IPS-18c (cell line): ENCODE data around the gene LAPTM4A.
A peak's percentile ranks its signal among the peaks of the same experiment; 100 is the strongest.
"Not testable (repeated sequence)": the region's sequence is repeated elsewhere in the genome, so short reads cannot be mapped to it uniquely, and the experiment has no call there.

ENCODE experiments used
- H3K4me3 ChIP-seq: 2 replicates; pipeline ENCODE4 v1.7.0; 2013; ENCODE audit warnings: low read depth, mild to moderate bottlenecking, low read length, moderate library complexity; ENCODE audit not compliant: insufficient read depth
- H3K9me3 ChIP-seq: one replicate; pipeline ENCODE4 v1.6.1; 2013; ENCODE audit warnings: mild to moderate bottlenecking, low read length, moderate library complexity; ENCODE audit not compliant: control insufficient read depth, insufficient read depth

Gene LAPTM4A

GRCh38 chr2:20062615-20063545 lies 11.5 kb upstream of the LAPTM4A start:
- Histone ChIP-seq H3K4me3 (no peak overlapping the region), H3K9me3 (no peaks in the 10 kb centered on the region)

GRCh38 chr2:20061940-20062339 lies 10.5 kb upstream of the LAPTM4A start:
- H3K9me3 ChIP-seq: no peaks in the 10 kb centered on the region
- no peak overlapping the region for H3K4me3 ChIP-seq

DNA sequence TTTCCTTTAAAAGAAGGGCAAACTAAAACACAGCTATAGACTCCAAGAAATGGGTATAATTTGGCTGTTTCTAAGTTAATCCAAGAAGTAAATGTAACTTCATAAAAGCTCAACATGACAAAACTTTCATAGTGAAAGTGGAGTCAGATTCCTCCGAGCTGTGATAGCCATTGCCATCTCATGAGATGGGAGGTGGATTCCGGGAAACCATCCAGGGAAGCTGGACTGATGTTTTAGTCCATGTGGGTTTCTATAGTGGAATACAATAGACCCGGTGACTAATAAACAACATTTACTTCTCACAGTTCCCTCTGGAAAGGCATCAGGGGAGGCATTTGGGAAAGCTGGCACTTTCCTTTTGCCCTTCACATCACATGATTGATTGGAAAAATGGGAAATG lies 10.0 kb upstream of the LAPTM4A start:
- Histone ChIP-seq H3K4me3 (no peak overlapping the region), H3K9me3 (no peaks in the 10 kb centered on the region)

- no peak overlapping the region for H3K4me3 ChIP-seq
- H3K9me3 ChIP-seq: no peaks in the 10 kb centered on the region
Observed at GRCh38 chr2:20060106-20060505, 8.7 kb upstream of the LAPTM4A start.

DNA sequence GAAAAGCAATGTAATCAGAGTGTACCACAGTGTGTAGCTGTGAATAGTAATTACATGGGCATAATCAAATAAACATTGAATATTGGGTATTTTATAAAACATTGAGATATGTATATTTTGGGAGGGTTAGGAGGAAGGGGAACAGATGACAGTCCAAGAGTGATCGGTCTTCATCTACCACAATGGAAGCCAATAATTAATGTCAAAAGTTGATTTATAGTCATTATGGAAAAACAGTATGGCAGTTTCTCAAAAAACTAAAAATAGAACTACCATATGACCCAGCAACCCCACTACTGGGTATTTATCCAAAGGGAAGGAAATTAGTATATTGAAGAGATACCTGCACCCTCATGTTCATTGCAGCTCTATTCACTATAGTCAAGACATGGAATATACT lies 5.8 kb upstream of the LAPTM4A start:
- H3K9me3 ChIP-seq: no peaks in the 10 kb centered on the region

GRCh38 chr2:20054931-20055330 lies 3.5 kb upstream of the LAPTM4A start:
- H3K9me3 ChIP-seq: no peaks in the 10 kb centered on the region
- H3K4me3 ChIP-seq: no peak overlapping the region

More for the DNA sequence above, 5.8 kb upstream of the LAPTM4A start:
- no peak overlapping the region for H3K4me3 ChIP-seq

DNA sequence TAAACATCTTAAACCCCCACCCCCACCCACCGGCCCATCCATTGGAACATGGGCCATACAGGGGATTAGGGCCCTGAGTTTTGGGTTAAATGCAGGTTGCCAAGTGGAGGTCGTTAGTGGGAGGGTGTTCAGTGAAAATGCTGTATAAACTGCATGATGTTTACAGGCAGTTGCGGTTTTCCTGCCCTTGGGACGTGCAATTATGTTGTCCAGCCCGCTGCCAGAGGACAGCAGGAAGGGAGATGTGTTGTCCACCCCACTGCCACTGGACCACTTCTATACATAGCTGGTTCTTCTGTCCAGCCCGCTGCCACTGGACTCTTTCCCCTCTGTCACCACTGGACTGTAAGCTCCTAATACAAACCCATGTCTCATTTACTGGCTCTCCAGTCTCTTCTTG lies 2.7 kb upstream of the LAPTM4A start:
- H3K9me3 ChIP-seq: no peaks in the 10 kb centered on the region
- H3K4me3 ChIP-seq: no peak overlapping the region

GRCh38 chr2:20052861-20053281 lies 1.4 kb upstream of the LAPTM4A start:
- H3K4me3 ChIP-seq: peak overlapping the region; percentile 77; the same call in 1 of the 2 replicates
- no peaks in the 10 kb centered on the region for H3K9me3 ChIP-seq

- Histone ChIP-seq H3K4me3 (peak overlapping the region; percentile 77), H3K9me3 (no peaks in the 10 kb centered on the region)
Observed at GRCh38 chr2:20052229-20052851, 912 bp upstream of the LAPTM4A start.

DNA sequence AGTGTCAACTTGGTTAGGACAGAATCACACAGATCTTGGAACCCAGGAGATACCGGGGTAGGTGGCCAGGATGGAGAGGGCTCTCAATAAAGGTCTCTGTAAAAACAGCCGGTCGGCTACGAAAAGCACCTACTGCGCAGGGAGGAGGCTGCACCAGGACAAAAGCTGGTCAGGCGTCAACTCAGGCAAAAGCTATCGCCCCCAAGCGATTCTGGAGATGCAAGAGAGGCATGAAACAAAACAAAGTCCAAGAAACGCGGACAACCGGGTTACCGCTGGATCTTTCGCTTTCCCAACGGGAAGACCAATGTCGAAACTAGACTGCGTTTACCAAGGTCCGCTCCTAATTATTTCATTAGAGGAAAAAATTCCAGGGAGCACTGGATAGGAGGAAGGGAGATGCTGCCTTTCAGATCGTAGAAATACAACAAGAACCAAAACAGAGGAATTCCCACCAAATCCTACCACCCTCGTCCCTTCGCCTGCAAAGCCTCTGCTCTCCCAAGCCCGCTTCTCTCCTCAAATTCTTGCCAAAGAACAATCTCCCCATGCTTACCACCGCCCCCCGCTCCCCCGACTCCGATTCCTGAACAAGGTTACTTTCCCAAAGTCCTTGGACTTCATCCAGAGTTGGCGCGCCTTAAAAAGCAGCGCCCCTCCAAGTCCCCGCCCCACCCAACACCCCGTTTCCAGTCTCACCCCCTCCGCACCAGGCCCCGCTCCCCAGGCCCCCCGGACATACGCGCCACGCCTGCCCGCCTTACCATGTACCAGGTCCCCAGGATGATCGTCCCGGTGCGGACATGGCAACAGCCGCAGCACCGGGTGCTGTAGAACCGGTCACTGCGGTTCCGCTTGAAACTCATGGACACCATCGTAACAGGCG lies 539 bp downstream of the LAPTM4A start:
- Histone ChIP-seq H3K4me3 (peak overlapping the region; percentile 85), H3K9me3 (no peaks in the 10 kb centered on the region)

DNA sequence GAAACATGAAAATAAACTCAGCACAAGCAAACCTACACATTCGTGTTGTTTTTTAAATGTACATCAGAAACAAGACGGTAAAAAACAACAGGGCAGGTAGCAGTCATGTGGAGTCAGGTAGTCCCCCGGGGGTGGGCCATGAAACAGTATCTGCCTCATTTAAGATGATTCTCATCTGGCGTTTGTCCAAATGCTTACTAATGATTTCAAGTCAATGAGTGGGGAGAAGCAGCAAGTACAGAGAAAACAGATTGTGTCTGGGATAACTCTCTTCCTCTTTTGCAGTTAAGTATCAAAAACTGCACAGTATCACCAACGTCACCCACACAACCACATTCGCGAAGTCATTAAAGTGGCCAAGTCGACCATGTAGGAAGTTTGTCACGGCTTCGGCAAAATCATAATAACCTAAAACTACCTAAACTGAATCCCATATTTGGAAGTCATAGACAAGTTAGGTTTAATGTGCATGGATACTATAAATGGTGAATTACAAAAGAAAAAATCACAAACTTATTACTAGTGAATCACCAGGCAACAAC lies 1.3 kb downstream of the LAPTM4A start:
- no peaks in the 10 kb centered on the region for H3K9me3 ChIP-seq
- H3K4me3 ChIP-seq: peak overlapping the region; percentile 85

- H3K4me3 ChIP-seq: peak overlapping the region; percentile 85
- H3K9me3 ChIP-seq: no peaks in the 10 kb centered on the region
Observed at GRCh38 chr2:20049637-20050036, 1.8 kb downstream of the LAPTM4A start.

GRCh38 chr2:20048488-20049448 lies 2.7 kb downstream of the LAPTM4A start:
- Histone ChIP-seq H3K4me3 (peak overlapping the region; percentile 85; the same call in 1 of the 2 replicates), H3K9me3 (no peaks in the 10 kb centered on the region)

GRCh38 chr2:20045712-20046292 lies 5.6 kb downstream of the LAPTM4A start:
- H3K4me3 ChIP-seq, H3K9me3 ChIP-seq: not testable (repeated sequence)

DNA sequence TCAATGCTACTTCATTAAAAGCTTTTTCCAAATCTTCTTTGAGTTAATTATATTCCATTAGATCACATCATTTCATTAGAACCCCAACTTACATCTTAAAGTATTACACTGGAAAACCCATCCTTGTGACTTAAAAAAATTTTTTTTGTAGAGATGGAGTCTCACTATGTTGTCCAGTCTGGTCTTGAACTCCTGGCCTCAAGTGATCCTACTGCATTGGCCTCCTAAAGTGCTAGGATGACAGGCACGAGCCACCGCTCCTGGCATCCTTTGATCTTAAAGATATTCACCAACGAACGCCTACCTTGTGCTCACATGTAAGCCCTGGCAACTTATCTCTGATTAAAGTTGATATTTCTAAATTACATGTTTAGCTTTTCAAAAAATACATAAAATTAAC lies 6.7 kb downstream of the LAPTM4A start:
- Histone ChIP-seq H3K4me3 (no peak overlapping the region), H3K9me3 (no peaks in the 10 kb centered on the region)

DNA sequence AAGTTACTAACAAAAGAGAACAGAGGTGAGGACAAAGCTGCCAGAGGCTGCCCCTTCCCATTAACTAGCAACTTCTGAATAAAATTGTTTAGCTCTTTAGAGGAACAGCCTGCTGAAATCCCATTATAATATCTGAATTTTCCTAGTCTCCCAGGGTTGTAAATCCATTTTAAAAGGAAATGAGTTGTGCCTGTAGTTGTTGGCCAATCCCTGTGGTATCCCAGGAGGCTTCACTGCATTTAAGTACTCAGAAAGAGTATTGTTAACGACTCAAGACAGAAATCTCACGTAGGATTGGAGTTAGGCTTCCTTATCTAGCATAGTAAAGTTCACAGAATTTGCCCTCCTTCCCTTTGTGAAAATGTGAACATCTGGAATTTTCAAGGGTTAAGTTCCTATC lies 8.9 kb downstream of the LAPTM4A start:
- H3K9me3 ChIP-seq: no peaks in the 10 kb centered on the region
- H3K4me3 ChIP-seq: no peak overlapping the region
